ENCODE data around the gene TFDP2.

TFDP2 gene

DNA sequence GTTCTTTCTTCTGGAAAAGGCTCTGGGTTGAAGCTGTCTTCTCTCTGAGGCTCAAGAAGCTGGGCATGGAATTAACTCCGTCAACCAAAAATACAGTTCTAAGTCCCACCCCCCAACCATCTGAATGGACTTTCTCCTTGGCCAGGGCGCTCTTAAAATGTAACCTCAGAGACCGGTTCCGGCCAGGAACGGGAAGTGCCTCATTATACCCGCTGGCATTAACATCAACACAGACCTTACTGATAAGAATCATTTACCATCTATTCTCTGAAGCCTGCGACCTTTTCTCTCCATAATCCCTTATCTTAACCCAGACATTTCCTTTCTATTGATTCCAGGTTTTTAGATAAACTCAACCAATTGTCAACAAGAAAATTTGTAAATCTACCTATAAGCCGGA is 208.3 kb downstream of the TFDP2 start:
- no peak overlapping the region for H3K27ac ChIP-seq (ENCODE audit: extremely low read depth, low read depth, low read length)
- TF ChIP-seq KLF10 (tag by site-specific recombination; IDR thresholded peaks at IDR 0.05) (no peak), GLI2 (tag by site-specific recombination; IDR thresholded peaks at IDR 0.05; ENCODE audit: borderline replicate concordance, low read depth) (no peak), ZNF629 (tag by site-specific recombination; IDR thresholded peaks at IDR 0.05) (no peak), GLIS2 (tag by site-specific recombination; IDR thresholded peaks at IDR 0.05) (no peak), GLIS1 (tag by site-specific recombination; IDR thresholded peaks at IDR 0.05) (no peak), ZNF155 (tag by site-specific recombination; IDR thresholded peaks at IDR 0.05) (no peak), ZNF426 (tag by site-specific recombination; IDR thresholded peaks at IDR 0.05) (no peak), TCF7L2 (IDR thresholded peaks at IDR 0.05; ENCODE audit: borderline replicate concordance, low read depth, low read length) (no peak), ZNF610 (tag by site-specific recombination; IDR thresholded peaks at IDR 0.05; ENCODE audit: borderline replicate concordance) (no peak), ZNF24 (tag by site-specific recombination; IDR thresholded peaks at IDR 0.05) (no peak), ZNF624 (tag by site-specific recombination; IDR thresholded peaks at IDR 0.05) (no peak), ZNF510 (tag by site-specific recombination; IDR thresholded peaks at IDR 0.05; ENCODE audit: insufficient replicate concordance) (no peak), OVOL3 (tag by site-specific recombination; IDR thresholded peaks at IDR 0.05) (no peak), SALL2 (tag by site-specific recombination; IDR thresholded peaks at IDR 0.05; ENCODE audit: borderline replicate concordance) (no peak), ZNF514 (tag by site-specific recombination; IDR thresholded peaks at IDR 0.05) (no peak)
- TF ChIP-seq, protein P1, sequence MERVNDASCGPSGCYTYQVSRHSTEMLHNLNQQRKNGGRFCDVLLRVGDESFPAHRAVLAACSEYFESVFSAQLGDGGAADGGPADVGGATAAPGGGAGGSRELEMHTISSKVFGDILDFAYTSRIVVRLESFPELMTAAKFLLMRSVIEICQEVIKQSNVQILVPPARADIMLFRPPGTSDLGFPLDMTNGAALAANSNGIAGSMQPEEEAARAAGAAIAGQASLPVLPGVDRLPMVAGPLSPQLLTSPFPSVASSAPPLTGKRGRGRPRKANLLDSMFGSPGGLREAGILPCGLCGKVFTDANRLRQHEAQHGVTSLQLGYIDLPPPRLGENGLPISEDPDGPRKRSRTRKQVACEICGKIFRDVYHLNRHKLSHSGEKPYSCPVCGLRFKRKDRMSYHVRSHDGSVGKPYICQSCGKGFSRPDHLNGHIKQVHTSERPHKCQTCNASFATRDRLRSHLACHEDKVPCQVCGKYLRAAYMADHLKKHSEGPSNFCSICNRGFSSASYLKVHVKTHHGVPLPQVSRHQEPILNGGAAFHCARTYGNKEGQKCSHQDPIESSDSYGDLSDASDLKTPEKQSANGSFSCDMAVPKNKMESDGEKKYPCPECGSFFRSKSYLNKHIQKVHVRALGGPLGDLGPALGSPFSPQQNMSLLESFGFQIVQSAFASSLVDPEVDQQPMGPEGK (tag by site-specific recombination; IDR thresholded peaks at IDR 0.05) = no peak
- TF ChIP-seq, protein P2, sequence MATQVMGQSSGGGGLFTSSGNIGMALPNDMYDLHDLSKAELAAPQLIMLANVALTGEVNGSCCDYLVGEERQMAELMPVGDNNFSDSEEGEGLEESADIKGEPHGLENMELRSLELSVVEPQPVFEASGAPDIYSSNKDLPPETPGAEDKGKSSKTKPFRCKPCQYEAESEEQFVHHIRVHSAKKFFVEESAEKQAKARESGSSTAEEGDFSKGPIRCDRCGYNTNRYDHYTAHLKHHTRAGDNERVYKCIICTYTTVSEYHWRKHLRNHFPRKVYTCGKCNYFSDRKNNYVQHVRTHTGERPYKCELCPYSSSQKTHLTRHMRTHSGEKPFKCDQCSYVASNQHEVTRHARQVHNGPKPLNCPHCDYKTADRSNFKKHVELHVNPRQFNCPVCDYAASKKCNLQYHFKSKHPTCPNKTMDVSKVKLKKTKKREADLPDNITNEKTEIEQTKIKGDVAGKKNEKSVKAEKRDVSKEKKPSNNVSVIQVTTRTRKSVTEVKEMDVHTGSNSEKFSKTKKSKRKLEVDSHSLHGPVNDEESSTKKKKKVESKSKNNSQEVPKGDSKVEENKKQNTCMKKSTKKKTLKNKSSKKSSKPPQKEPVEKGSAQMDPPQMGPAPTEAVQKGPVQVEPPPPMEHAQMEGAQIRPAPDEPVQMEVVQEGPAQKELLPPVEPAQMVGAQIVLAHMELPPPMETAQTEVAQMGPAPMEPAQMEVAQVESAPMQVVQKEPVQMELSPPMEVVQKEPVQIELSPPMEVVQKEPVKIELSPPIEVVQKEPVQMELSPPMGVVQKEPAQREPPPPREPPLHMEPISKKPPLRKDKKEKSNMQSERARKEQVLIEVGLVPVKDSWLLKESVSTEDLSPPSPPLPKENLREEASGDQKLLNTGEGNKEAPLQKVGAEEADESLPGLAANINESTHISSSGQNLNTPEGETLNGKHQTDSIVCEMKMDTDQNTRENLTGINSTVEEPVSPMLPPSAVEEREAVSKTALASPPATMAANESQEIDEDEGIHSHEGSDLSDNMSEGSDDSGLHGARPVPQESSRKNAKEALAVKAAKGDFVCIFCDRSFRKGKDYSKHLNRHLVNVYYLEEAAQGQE (tag by site-specific recombination; IDR thresholded peaks at IDR 0.05) = no peak
- TF ChIP-seq, protein P3, sequence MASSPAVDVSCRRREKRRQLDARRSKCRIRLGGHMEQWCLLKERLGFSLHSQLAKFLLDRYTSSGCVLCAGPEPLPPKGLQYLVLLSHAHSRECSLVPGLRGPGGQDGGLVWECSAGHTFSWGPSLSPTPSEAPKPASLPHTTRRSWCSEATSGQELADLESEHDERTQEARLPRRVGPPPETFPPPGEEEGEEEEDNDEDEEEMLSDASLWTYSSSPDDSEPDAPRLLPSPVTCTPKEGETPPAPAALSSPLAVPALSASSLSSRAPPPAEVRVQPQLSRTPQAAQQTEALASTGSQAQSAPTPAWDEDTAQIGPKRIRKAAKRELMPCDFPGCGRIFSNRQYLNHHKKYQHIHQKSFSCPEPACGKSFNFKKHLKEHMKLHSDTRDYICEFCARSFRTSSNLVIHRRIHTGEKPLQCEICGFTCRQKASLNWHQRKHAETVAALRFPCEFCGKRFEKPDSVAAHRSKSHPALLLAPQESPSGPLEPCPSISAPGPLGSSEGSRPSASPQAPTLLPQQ (tag by site-specific recombination; IDR thresholded peaks at IDR 0.05) = no peak
- TF ChIP-seq, protein P4, sequence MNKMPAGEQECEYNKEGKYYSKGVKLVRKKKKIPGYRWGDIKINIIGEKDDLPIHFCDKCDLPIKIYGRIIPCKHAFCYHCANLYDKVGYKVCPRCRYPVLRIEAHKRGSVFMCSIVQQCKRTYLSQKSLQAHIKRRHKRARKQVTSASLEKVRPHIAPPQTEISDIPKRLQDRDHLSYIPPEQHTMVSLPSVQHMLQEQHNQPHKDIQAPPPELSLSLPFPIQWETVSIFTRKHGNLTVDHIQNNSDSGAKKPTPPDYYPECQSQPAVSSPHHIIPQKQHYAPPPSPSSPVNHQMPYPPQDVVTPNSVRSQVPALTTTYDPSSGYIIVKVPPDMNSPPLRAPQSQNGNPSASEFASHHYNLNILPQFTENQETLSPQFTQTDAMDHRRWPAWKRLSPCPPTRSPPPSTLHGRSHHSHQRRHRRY (tag by site-specific recombination; IDR thresholded peaks at IDR 0.05) = no peak
- no peaks in the 10 kb centered on the region for H3K9me3 ChIP-seq (ENCODE audit: control insufficient read depth, insufficient read depth, low read depth, low read length)
- CTCF ChIA-PET = interaction anchor here (0.5 to 1.2 kb wide), 3 partner anchors 13 to 576 kb away, joined by 3 to 7 read pairs (median 6); no protein-coding TSS in a partner anchor
- POLR2A ChIA-PET = interaction anchor here (0.9 kb wide), 1 partner anchor 66 kb away, joined by 3 read pairs; no protein-coding TSS in a partner anchor
- no peaks in the 10 kb centered on the region for H3K36me3 ChIP-seq (ENCODE audit: control insufficient read depth in 2 of 2, insufficient read depth in 1 of 2, low read length in 2 of 2)
- no peak overlapping the region for H3K4me3 ChIP-seq (ENCODE audit: low read depth, low read length)
- H3K4me1 ChIP-seq (ENCODE audit: control insufficient read depth, insufficient read depth, low read length) = peaks cover 7% of the 10 kb centered on the region; the same call in 1 of the 2 replicates
